Posterior vena cava (tissue), 2 donors: Measurements from ENCODE around the gene VAPB. TPM values are rescaled to one million over a fixed set of nuclear protein-coding genes. Genes with fewer than 3 reads are reported as not detected.

Source experiments
- DNase-seq: peaks from one replicate; pipeline ENCODE4 v3.0.0-alpha.2; 2020; ENCODE audit warnings: low spot score
- intact Hi-C, 2 donors: fragments of 100-400 bp; cut with DNase I; formaldehyde crosslinking; loops; one replicate each; pipeline versions ENCODE4 v1.14.1 to v1.14.2; 2022 to 2023
- total RNA-seq, 2 donors: library from RNA; stranded (reverse); fragmentation: NEBNext Ultra II Directional; extraction: Animal tissue kit (Norgen Biotek cat#: 25700); gene quantifications; one replicate each; pipeline ENCODE4 v1.2.1, GENCODE V29; 2021
- donor health status: DM: yes; HTN: yes; CAD: no.
- donor health status: DM: yes; HTN: yes; CAD: no.

VAPB gene
- total RNA-seq, 2 donors from 2014 or later, result 54.6 to 59.0 TPM

DNA sequence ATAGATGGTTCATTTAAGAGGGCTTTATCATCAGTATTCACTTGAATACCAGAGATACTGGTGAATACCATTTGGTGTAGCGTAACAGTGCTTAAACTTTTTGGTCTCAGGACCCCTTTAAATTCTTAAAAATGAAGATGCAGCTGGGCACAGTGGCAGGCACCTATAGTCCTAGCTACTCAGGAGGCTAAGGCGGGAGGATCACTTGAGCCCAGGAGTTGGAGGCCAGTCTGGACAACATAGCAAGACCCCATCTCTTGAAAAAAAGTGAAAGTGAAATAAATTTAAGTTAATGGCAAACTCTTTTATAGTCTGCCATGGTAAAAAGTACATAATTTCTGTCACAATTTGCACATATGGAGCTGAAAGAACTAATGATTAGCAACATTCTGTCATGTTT is 39.3 kb downstream of the VAPB start:
- intact Hi-C loops, result no loop called here
- DNase-seq, result no peak

DNA sequence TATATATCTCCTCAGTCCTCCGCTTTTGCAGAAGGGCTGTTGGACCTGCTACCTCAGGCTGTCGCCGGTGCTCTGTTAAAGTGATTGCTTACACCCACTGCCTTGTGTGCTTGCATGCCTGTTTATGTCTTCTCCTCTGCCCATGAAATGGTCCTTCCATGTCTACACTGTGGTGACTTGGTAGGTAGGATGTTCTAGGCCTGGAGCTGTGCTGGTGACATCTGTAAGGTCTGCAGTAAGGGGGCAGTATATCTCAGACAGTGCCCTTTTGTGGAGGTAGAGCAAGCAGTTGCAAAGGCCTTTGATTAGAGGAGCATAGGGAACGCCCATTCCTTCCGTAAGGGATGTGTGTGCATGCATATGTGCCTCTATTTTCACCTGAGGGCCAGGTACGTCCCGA is 40.3 kb downstream of the VAPB start:
- no peak for DNase-seq
- intact Hi-C loops, result no loop called here

DNA sequence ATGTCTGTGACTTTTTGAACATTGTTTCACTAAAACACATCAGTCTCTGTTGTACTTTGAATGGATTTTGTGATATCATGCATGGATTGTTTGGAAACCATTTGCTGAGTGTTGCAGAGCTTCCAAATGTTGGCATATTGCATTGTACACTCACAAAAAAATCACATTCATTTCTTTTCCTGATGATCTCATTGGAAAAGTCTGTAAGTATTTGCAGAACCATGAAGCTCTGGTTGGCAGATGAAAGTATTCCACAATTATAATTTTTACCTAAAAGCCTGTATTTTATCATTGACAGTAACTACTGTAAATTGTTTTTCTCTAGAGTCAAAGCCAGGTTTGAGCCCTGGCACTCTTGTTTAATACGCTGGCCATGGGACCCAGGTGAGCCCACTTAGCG is 42.1 kb downstream of the VAPB start:
- intact Hi-C loops, result no loop called here
- no peak for DNase-seq

DNA sequence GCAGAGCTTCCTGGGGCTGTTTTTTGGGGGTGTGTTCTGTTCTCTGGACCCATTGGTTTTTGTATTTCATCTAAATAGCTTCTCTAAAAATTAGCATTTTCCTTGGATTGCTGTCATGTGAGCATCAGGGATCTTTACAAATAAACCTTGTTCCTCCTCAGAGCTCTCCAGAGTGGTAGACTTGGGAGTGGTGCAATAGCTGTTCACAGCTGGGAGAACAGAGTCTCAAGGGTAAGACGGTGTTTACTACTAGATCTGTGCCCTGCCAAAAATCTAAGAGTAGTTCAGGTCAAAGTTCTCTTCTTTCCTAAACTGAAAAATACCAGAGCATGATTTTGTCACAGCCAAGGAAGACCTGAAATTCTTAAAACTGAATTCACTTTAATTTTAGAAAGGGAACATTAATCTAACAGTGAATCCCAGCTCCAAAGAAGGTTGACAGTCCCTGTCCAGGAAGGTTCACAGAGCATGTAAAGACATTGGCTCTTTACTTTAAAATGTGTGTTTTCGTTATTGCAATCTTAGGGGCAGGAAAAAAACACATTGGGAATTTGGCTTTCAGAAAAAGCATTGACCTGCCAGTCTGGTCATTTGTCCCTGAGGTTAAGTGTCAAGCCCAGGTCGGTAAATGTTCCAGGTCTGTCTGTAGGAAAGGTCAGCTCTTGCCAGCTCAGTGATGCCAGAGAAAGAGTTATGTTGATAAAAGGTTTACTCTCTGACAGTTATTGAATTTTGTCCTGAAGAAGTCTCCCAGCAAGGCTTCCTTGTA is 43.3 kb downstream of the VAPB start:
- intact Hi-C loops, result no loop called here
- no peak for DNase-seq

DNA sequence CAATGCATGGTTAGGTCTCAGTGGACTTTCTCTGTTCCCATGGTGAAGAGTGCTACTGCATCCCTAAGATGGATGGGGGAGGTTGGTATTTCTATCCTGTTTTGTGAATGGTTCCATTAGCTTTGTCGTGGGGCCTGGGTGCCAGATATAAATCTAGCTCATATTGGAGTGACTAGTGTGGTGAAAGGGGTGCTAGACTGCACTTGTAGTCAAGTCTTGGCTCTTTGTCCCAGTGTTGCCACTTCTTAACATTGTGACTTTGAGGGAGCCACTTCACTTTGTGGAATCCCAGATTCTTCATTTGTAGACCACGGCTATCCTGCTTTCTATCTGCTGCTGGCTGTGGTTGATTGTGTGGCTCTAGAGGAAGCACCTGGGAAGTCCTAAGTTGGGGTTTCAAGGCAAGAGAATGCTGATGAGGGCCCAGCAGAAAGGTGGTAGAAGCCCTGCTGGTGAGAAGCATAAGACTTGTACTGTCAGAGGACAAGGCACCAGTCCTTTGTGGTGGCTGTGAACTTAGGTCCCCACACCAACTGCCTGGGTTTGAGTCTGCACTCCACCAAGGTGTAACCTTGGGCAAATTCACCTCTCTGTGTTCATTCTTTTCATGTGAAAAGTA is 44.1 kb downstream of the VAPB start:
- DNase-seq, result no peak
- intact Hi-C loops, result no loop called here

DNA sequence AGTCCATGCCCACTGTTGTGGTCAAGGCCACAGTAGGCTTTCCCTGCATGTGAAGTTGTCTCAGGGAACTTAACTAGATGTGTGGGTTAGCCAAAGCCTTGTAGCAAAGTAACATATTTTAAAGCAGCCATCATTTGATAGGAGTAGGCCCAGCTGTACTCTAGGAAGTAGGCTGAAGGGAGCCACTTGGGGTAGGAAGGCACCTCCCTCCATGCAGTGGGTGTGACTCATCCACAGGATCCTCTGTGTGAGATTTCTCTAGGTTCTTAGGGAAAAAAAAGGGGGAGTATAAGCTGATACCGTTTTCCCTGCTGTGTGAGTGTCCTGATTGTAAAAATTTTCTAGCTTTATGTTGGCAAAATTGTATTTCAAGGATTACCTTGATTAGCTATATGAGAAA is 44.7 kb downstream of the VAPB start:
- DNase-seq, result no peak
- intact Hi-C loops, result no loop called here

DNA sequence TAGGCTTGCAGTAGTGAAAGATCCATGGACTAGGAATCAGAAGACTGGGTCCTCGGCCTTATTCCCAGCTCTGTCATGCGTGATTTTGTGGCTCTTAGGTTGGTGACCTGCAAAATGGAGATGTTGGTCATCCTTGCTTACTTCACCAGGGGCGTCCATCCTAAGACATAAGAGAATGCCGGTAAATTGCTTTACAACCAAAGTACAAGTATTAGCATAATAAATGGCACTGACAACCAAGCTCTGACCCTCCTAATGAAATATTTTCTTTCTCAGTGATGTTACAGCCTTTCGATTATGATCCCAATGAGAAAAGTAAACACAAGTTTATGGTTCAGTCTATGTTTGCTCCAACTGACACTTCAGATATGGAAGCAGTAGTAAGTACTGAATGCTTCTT is 45.3 kb downstream of the VAPB start:
- DNase-seq, result no peak
- intact Hi-C loops, result no loop called here

DNA sequence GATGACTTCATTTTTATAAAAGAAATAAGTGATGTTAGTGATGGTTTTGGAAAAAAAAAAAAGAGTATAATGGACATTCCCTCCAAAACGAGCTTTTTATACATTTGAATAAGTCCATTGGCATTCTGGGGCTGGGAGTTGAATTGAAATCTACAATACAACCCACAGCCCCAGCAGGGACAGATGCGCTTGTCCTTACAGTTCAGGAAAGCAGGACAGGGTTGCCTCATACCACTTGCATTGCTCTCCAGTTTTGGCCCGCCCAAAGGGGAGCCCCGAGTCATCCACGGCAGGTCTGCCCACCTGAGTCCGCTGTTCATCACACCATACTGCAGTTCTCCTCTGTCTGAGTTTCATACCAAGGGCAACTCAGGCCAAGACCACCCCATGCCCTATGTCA is 46.2 kb downstream of the VAPB start:
- DNase-seq, result no peak
- intact Hi-C loops, result no loop called here

DNA sequence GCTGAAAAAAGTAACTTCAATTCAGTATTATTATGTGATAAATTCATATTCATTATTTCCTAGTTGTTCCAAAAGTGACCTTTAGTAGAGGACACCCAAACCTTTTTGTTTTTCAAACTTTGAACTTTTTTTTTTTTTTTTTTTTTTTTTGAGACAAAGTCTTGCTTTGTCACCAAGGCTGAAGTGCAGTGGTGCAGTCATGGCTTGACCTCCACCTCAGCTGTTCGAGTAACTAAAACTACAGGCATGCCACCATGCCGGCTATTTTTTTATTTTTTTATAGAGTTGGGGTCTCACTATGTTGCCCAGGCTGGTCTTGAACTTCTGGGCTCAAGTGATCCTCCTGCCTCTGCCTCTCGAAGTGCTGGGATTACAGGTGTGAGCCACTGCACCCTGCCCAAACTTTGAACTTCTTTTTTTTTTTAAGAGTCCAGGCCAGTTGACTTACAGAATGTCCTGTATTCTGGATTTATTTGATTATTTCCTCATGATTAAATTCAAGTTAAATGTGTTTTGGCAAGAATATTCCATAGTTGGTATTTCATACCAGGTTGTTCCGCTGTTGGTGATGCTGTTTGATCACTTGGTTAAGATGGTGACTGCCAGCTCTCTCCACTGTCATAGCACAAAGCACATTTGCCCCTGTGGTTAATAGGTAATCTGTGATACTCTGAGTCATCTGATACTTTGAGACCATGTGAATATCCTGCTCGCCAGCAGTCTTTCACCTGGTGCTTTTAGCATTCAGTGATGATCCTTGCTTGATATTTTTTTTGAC is 48.0 kb downstream of the VAPB start:
- intact Hi-C loops, result no loop called here
- DNase-seq, result no peak

DNA sequence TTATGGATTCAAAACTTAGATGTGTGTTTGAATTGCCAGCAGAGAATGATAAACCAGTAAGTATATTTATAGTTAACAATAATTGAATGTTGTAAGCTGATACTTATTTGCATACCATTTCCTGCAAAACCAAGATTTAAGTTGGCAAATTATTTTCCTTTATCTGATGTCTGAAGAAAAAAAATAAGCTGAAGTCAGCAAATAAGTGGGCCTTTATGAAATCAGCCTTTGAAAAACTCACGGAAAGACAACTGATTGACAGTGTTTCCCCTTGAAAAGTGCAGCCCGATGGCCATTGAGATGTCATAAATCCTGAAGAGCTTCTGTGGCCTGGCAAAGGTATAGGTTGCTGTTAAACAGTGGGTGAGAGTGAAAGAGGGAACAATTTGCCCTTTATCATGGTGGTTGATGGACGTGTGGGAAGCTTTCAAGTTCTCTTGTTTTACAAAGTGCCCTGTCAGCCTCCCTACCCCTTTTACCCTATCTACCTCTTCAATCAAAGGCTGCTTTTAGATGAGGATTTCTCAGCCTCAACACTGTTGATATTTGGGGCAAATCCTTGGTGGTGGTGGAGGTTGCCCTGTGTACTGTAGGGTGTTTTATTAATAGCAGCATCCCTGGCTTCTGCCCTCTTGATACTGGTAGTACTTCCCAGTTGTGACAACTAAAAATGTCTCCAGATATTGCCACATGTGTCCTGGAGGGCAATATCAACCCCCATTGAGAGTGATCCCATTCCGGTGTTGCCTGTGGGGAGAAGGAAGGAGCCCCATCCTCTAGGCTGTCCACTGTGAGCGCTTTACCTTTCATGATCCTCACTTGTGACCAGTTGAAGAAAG is 50.2 kb downstream of the VAPB start:
- DNase-seq, result no peak

DNA sequence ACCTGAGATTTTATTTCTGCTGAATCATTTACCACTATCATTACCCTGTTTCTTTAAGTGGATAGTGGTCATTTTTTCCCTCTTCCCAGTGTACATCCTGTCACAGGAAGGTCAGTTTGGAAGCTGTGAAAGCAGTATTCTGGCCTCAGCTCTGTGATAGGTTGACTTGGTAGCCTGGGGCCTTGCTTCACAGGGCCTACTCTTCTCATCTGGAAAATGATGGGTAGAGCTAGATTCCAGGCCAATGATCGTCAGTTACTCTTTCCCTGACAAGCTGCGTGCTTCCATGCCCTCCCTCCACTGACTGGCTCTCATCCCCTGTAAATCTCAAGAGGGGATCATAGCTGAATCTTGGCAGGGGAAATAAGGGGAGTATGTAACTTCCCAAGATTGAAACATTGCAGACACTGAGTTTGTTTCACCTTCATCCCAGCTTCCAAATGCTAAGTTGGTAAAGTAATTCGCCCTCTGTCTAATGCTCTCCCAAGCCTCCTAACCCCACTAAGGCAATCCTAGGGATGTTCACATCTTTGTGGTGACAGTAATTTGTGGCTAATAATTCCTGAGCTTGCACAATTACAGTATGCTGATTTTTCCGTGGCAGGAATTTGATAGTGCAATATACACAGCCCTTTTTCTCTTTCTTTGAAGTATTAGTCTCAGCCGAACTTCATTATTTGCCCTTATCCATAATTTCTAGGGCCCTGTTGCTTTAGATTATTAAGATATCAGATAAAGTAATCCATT is 51.2 kb downstream of the VAPB start:
- intact Hi-C loops, result no loop called here
- no peak for DNase-seq

More for the DNA sequence above, 50.2 kb downstream of the VAPB start:
- intact Hi-C loops, result no loop called here

DNA sequence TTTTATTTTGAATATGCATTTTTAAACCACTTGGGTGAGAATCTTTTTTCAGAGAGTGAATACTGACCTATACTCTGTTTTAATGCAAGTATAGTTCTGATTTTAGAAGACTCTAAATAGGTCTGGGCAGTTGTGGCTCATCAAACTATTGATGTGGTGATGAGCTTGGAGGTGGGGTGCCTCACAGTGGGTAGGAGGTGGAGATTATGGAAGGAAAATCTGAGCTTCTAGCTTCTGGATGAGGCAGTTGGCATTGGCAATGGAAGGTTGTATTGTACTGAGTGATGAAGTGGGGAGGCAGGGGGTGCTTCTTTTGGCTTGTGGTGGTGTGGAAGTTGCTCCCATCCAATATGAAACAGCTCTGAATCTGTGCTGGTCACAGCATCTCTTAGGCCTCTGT is 52.7 kb downstream of the VAPB start:
- DNase-seq, result no peak
- intact Hi-C loops, result no loop called here

DNA sequence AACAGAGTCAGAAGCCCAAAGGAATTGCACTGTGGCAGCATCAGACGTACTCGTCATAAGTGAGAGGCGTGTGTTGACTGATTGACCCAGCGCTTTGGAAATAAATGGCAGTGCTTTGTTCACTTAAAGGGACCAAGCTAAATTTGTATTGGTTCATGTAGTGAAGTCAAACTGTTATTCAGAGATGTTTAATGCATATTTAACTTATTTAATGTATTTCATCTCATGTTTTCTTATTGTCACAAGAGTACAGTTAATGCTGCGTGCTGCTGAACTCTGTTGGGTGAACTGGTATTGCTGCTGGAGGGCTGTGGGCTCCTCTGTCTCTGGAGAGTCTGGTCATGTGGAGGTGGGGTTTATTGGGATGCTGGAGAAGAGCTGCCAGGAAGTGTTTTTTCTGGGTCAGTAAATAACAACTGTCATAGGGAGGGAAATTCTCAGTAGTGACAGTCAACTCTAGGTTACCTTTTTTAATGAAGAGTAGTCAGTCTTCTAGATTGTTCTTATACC is 55.8 kb downstream of the VAPB start:
- intact Hi-C loops, result no loop called here
- DNase-seq, result no peak

DNA sequence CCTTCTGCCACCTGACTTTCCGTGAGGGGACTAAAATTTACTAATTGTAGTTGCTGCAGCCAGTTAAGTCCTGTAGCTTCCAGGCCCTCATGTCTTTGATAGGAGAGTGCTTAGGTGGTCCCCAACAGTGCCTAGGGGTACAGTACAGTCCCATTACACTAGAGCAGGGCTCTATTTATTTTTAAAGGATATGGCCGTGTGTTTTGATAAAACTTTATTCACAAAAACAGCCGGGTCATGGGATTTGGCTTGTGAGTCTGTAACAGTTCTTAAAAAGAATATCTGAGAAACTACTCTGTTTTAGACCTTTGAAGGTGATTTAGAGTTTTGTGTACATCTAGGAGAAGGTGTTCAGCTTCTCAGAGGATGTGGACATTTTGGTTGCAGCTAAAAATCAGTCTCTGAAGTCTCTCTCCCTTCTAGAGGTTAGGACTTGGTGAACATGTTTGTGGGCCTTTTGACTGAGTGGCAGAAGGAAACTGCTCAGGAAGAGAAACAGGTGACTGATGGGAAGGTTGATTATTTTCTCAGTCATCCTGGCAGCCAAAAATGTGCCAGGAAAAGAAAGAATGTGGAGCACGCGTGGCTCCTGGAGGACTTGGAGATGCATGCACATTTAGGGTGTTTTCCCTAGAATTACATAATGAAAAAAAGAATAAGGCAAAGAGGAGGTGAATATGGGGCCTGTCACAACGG is 57.4 kb downstream of the VAPB start:
- no peak for DNase-seq
- intact Hi-C loops, result no loop called here

DNA sequence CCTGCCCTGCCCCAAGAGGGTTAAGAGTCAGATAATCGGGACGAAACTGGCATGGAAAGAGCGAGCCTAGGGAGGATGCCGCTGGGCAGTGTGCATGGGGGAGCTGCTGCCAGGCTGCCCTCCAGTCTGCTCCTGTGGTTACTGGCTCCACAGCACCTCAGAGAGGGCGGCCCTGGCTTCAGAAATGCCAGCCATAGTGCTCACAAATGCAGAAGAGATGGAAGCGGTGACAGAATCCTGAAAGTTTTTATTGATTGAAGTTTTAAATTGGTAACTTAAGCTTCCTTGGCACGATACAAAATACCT is 57.9 kb downstream of the VAPB start:
- DNase-seq, result no peak
- intact Hi-C loops, result no loop called here

DNA sequence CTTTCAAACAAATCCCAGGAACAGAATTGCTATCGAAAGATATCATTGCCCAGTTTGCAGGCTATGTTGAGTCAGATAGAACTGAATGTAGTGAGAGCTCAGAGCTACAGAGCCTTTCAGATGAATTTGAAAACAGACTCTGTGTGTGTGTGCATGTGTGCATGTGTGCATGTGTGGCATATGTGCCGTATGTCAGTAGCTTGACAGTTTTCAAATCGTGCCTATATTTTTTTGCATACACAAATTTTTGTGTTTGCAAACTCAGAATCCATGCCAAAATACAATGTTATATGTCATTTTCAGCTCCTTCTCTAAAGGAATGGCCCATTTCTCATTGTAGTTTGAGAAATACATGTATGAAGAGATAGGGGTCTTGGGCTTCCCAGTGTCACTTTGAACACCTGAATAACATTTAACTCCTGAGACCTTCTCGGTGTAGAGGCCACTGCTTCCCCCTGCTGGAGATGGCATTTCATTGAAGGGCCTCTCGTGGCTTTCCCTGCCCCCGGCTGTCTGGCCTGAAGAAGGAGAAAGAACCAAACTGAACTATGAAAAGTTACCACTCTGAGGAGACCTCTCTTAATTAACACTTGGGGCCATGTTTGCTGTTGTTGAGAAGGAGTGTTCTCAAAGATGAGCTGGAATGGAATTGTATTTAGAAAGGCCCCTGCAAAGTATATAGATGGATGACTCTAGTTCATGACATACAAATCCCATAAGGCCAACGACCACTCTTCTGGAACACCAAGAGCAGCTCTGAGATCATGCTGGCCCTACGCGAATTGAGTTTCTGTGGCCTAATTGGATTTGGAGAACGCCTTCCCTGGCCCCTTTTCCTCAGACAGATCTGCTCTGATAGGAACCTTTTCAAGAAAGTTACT is 58.7 kb downstream of the VAPB start:
- no peak for DNase-seq
- intact Hi-C loops, result no loop called here

DNA sequence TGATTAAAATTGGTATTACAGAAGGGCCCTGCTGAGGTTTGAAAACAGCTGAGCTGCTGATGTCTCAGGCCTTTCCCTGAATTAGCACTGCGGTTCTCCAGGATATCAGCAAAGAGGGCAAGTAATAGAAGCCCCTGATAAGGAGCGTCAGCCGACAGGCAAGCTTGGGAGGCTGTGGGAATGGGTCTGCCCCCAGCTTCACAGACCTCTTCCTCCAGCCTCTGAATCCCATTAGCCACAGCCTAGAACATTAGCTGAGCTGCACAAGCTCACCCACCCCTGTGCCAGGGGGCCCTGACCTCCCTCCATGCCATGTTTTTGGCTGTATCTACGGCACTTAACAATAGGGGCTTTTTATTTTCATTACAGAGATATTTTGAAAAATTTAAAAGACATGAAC is 59.9 kb downstream of the VAPB start:
- intact Hi-C loops, result no loop called here
- no peak for DNase-seq
